Measurements from ENCODE around the gene LIFR. TPM values are rescaled to one million over a fixed set of nuclear protein-coding genes. Genes with fewer than 3 reads are reported as not detected.

Gene LIFR
- total and polyA plus RNA-seq, 2 donors (not counting 3 experiments of a cell fraction or from before 2014, with no cell fraction given), result 4.1 to 36.4 TPM

- Histone ChIP-seq H3K9me3 (replicated peaks; ENCODE audit: control insufficient read depth, insufficient read depth, low read length) (no peaks in the 10 kb centered on the region), H3K79me2 (ENCODE audit: control insufficient read depth, insufficient read depth, low read length) (no peaks in the 10 kb centered on the region), H3K4me3 (replicated peaks in 1 of 3; ENCODE audit: insufficient read depth in 1 of 3, low read depth in 1 of 3, low read length in 3 of 3) (no peak overlapping the region), H4K20me1 (replicated peaks; ENCODE audit: control insufficient read depth, extremely low read depth, insufficient read depth, low read length) (no peaks in the 10 kb centered on the region), H2AFZ (ENCODE audit: low read depth, low read length) (no peak overlapping the region), H3K4me1 (ENCODE audit: control insufficient read depth, extremely low read depth, insufficient read depth, low read length) (no peaks in the 10 kb centered on the region), H3K36me3 (ENCODE audit: control insufficient read depth in 2 of 2, extremely low read depth in 1 of 2, insufficient read depth in 2 of 2, low read length in 2 of 2) (no peaks in the 10 kb centered on the region), H3K27me3 (ENCODE audit: control insufficient read depth in 2 of 2, insufficient read depth in 2 of 2, low read length in 2 of 2) (no peaks in the 10 kb centered on the region), H3K27ac (ENCODE audit: insufficient read depth, low read depth, low read length) (no peak overlapping the region), H3K4me2 (ENCODE audit: insufficient read depth, low read length) (no peak overlapping the region), H3K9me1 (replicated peaks; ENCODE audit: control insufficient read depth, extremely low read depth, insufficient read depth, low read length) (no peaks in the 10 kb centered on the region), H3K9ac (replicated peaks; ENCODE audit: extremely low read depth, insufficient read depth, low read length) (no peak overlapping the region)
- BruUV-seq (replicated peaks), result no TSS peak
- ChIA-PET CTCF (interaction anchor here (1.0 to 7.4 kb wide), 6 partner anchors 21 to 369 kb away, joined by 3 to 501 read pairs (median 111); no protein-coding TSS in a partner anchor), POLR2A (no interaction called here)
- FAIRE-seq (no peak), DNase-seq (ENCODE audit: low read depth, low spot score) (no peak)
- TF ChIP-seq EZH2 (IDR thresholded peaks at IDR 0.05; ENCODE audit: borderline replicate concordance, low read depth, low read length, severe bottlenecking) (no peak), CTCF (IDR thresholded peaks at IDR 0.05; ENCODE audit: extremely low read depth in 1 of 2, insufficient read depth in 1 of 2, low read depth in 1 of 2, low read length in 2 of 2) (no peak), POLR2A (IDR thresholded peaks at IDR 0.05; ENCODE audit: low read depth, low read length) (no peak), MYC (IDR thresholded peaks at IDR 0.05; ENCODE audit: low read depth, low read length) (no peak), MAX (IDR thresholded peaks at IDR 0.05; ENCODE audit: insufficient read depth, insufficient read length) (no peak), FOS (IDR thresholded peaks at IDR 0.05; ENCODE audit: borderline replicate concordance, insufficient read depth, low read length) (no peak), JUN (IDR thresholded peaks at IDR 0.05; ENCODE audit: borderline replicate concordance, insufficient read depth, insufficient read length, low read depth) (no peak), GATA2 (IDR thresholded peaks at IDR 0.05; ENCODE audit: insufficient read depth, insufficient read length, low read depth, low read length) (no peak), POLR2AphosphoS5 (IDR thresholded peaks at IDR 0.05; ENCODE audit: insufficient read depth, low read depth, low read length) (no peak)
- intact Hi-C loops (cut with micrococcal nuclease), result no loop called here
- dilution Hi-C loops (cut with MboI; ENCODE audit: extremely low pct_ligation_motif_present, low sequenced_read_pairs), result loop anchor here (25.0 kb wide), 1 partner anchor 369 kb away; no protein-coding TSS in a partner anchor
Measured at GRCh38 chr5:38443390-38443789, 113.1 kb downstream of the LIFR start.
